Sigmoid colon (tissue), 4 donors: ENCODE results near the gene BLID.

ENCODE experiments used
- EP300 ChIP-seq, 4 donors: sonication (generic); formaldehyde crosslinking; IDR thresholded peaks; one replicate each; pipeline ENCODE4 v1.6.1; 2017; ENCODE audit warnings: antibody characterized with exemption in 4 of 4
- POLR2A ChIP-seq, 2 donors: fragments of 450-650 bp; IDR thresholded peaks; one replicate each; pipeline ENCODE4 v1.6.1; 2016; ENCODE audit warnings: antibody characterized with exemption in 2 of 2, mild to moderate bottlenecking in 2 of 2, moderate library complexity in 2 of 2
- TF ChIP-seq, protein P1 (sequence below), 4 experiments: fragments of 450-650 bp in 3 of 4; fragments of 200-600 bp in 1 of 4; IDR thresholded peaks; one replicate each; pipeline ENCODE4 v1.5.1; 2016 to 2019; ENCODE audit warnings: antibody characterized with exemption in 4 of 4, mild to moderate bottlenecking in 3 of 4, moderate library complexity in 2 of 4

DNA sequence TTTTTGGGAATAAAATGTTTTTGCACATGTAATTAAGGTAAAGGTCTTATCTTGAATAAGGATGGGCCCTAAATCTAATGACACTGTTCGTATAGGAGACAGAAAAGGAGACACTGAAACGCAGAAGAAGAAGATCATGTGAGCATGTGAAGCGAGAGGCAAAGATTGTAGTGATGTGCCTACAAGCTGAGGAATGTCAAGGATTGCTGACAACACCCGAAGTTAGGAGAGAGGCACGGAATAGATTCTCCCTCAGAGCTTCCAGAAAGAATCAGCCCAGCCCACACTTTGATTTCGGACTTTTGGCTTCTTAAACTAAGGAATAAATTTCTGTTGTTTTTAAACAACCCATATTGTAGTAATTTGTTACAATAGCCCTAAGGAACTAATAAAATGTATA lies 4.1 kb upstream of the BLID start:
- TF ChIP-seq, protein P1, sequence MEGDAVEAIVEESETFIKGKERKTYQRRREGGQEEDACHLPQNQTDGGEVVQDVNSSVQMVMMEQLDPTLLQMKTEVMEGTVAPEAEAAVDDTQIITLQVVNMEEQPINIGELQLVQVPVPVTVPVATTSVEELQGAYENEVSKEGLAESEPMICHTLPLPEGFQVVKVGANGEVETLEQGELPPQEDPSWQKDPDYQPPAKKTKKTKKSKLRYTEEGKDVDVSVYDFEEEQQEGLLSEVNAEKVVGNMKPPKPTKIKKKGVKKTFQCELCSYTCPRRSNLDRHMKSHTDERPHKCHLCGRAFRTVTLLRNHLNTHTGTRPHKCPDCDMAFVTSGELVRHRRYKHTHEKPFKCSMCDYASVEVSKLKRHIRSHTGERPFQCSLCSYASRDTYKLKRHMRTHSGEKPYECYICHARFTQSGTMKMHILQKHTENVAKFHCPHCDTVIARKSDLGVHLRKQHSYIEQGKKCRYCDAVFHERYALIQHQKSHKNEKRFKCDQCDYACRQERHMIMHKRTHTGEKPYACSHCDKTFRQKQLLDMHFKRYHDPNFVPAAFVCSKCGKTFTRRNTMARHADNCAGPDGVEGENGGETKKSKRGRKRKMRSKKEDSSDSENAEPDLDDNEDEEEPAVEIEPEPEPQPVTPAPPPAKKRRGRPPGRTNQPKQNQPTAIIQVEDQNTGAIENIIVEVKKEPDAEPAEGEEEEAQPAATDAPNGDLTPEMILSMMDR (IDR thresholded peaks at IDR 0.05) = no peak
- TF ChIP-seq EP300 (IDR thresholded peaks at IDR 0.05) (no peak), POLR2A (IDR thresholded peaks at IDR 0.05) (no peak)
